MM.1S (cell line): Measurements from ENCODE around the gene DNAJB5.

Source experiments
- EZH2 ChIP-seq: fragments of 300-600 bp; sonication (generic); optimal IDR thresholded peaks from 2 replicates; pipeline ENCODE3; 2017; ENCODE audit warnings: low read depth, mild to moderate bottlenecking, antibody characterized with exemption, low read length, mixed read lengths
- EZH2phosphoT487 ChIP-seq: fragments of 300-600 bp; sonication (generic); IDR thresholded peaks from 2 replicates; pipeline ENCODE4 v1.6.1; 2018; ENCODE audit warnings: antibody characterized with exemption, low read length
- TF ChIP-seq, protein P1 (sequence below): fragments of 300-600 bp; sonication (generic); IDR thresholded peaks from 2 replicates; pipeline ENCODE4 v1.5.1; 2016; ENCODE audit warnings: antibody characterized with exemption, low read length, mixed read lengths

DNA sequence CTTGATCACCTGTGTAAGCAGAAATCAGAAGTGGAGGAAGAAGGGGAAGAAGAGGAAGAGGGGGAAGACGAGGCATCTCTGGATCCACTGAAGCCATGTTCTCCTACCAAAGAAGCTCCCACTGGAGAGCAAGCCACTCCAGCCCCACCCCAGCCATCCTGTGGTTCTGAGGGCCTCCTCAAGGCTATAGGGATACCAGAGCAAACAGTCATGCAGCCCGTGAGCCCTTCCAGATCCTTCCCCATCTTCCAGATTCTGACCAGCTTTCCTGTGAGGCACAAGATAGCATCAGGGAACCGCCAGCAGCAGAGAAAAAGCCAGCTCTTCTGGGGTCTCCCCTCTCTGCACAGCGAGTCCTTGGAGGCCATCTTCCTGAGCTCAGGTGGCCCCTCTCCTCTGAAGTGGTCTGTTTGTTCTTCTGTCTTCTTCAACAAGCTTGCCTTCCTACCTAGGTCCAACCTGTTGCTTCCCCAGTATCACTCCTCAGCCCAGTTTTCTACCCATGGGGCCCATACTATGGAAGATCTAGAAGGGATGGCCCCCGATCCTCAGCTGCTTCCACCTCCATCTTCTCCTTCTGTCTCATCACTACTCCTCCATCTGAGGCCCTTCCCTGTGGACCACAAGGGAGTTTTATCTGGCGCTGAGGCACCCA, 53.5 kb downstream of the DNAJB5 start:
- TF ChIP-seq, protein P1, sequence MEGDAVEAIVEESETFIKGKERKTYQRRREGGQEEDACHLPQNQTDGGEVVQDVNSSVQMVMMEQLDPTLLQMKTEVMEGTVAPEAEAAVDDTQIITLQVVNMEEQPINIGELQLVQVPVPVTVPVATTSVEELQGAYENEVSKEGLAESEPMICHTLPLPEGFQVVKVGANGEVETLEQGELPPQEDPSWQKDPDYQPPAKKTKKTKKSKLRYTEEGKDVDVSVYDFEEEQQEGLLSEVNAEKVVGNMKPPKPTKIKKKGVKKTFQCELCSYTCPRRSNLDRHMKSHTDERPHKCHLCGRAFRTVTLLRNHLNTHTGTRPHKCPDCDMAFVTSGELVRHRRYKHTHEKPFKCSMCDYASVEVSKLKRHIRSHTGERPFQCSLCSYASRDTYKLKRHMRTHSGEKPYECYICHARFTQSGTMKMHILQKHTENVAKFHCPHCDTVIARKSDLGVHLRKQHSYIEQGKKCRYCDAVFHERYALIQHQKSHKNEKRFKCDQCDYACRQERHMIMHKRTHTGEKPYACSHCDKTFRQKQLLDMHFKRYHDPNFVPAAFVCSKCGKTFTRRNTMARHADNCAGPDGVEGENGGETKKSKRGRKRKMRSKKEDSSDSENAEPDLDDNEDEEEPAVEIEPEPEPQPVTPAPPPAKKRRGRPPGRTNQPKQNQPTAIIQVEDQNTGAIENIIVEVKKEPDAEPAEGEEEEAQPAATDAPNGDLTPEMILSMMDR: no peak
- TF ChIP-seq EZH2phosphoT487: no peak
- no peak for TF ChIP-seq EZH2
